HG03342 (cell line): ENCODE data around the gene ERCC1.
"Not testable (repeated sequence)": the region's sequence is repeated elsewhere in the genome, so short reads cannot be mapped to it uniquely, and the experiment has no call there.

Source experiments
- ATAC-seq: cut with Tn5 transposase; IDR thresholded peaks from one replicate; pipeline ENCODE4 v1.9.1; 2021; ENCODE audit warnings: mild to moderate bottlenecking, moderate library complexity; ENCODE audit not compliant: unreplicated experiment

Gene ERCC1

DNA sequence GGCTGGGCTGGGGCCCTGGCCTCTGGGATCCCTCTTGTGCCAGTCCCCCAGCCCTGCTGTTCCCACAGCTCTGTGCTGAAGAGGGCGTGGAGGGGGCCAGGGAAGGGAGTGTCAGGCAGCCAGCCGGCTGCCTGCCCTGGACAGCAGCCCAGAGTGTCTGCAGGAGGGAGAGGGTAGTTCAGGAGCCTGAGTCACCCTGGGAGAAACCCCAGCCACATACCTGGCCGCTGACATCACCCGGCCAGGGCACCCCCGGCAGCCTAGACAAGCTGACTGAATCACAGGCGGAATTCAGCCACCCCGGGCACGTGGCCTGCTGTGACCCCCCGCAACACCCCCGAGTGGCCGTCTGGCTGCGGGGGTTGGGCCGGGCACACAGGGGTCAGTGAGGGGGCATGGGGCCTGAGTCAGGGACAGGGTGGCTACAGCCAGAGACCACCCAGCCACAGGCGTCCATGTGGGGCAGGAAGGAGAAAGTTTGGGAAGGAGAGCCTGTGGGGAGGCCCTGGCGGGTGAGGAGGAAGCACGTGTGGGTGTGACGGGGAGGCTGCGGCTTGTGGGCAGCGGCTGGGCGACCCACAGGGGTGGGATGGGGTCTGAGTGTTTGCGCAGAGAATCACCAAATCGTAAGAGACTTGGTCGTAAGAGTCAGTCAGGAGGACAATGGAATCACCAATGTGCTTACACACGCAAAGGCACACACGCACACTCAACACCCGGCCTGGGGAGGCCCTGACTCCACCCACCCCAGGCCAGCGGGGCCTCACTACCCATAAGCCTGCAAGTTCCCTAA is 32.2 kb upstream of the ERCC1 start:
- ATAC-seq: no peak

DNA sequence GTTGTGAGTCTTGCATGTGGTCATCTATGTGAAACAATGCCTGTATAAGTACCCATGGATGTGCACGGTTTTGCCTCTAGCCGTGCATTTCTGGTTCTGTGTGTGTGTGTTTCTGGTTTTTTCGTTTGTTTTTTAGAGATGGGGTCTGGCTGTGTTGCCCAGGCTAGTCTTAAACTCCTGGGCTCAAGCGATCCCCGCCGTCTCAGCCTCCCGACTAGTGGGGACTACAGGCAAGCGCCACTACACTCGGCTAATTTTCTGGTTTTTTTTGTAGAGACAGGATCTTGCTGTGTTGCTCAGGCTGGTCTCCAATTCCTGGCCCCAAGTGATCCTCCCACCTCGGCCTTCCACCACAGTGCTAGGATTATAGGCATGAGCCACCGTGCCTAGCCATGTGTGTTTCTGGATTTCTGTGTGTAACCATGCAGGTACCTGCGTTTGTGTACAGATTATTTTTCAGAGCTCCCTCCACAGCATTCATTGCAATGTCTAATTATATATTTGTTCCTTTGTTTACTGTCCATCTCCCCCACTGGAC is 28.2 kb upstream of the ERCC1 start:
- no peak for ATAC-seq

DNA sequence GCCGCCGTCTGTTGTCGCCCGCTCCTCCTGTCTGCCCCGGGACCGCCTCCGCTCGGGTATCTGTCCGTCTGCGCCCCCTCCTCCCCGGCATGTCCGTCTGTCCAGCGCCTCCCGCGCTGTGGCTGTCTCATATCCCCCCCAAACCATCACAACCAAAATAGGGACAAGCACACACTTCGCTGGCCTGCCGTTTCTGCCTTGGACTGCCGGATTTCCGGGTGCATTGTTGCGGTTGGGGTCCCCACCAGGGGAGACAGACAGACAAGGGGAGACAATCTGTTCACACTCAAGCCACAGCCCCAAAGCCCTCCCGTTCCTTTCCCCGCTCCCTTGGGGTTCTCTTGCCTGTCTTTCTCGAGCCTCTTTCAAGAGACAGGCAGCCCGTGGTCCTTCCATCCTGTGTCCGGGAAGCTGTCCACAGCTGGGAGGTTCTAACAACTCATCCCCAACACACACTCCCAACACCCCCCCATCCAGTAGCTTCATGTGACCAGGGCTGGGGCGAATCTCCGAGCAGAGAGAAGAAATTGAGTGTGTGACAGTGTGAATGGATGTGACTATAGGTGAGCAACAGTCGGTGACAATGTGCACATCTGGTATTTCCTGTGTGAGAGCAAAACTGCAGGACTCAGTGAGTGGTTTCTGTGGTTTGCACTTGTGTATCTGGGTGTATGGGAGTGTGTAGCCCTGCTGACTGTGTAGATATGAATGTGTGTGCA is 27.6 kb upstream of the ERCC1 start:
- ATAC-seq: no peak

DNA sequence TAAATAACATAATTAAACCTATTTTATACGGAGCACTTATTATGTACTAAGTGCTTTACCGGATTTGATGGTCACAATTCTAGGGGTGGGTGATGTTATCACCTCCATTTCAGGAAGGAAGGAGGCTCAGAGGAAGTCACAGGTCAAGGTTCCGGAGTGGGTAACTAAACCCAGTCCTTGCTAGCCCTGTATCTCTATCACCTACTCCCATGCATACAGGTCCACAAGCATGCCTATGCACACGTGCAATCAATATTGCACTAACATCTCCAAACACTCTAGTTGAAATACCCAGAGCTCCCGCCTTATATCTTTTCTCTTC is 26.3 kb upstream of the ERCC1 start:
- no peak for ATAC-seq

DNA sequence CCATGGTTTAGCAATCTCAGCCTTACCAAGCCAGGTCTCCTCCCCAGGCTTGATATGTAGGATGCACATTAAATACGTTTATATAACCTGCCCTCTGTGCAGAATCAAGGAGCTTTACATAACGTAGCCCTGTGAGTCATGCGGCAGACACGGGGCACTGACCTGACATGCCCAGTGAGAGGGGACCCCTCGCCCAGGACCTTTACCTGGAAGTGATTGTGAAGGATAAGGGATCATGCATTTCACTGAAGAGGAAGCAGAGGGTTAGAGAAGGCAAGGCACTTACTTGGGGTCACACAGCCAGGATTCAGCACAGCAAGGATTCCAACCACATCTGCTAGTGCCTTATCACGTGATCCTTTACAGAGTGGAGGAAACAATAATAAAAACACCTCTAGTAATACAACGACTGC is 25.2 kb upstream of the ERCC1 start:
- ATAC-seq: no peak

DNA sequence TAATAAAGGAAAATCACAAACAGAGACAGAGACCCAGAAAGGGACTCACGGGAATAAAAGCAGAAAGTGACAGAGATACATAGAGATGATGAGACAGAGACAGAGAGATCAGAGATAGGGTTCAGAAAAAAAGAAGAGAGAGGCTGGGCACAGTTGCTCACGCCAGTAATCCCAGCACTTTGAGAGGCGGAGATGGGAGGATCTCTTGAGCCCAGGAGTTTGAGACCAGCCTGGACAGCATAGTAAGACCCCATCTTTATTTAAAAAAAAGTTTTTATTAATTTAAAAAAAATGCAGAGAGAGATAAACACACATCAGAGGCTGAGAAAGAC is 24.7 kb upstream of the ERCC1 start:
- no peak for ATAC-seq

DNA sequence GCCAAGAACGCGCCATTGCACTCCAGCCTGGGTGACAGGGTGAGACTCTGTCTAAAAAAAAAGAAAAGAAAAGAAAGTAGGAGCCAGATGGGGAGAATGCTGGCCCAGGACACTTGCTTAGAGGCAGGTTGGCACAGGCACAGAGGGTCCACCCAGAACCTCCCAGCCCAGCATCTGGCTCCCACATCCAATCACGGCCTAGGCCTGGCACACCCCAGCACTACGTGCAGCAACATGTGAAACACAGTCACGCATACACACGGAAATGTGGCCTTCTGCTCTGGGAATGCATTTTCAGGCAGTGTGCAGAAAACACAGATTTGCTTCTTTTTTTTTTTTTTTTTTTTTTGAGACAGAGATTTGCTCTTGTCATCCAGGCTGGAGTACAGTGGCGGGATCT is 23.2 kb upstream of the ERCC1 start:
- ATAC-seq: no peak

DNA sequence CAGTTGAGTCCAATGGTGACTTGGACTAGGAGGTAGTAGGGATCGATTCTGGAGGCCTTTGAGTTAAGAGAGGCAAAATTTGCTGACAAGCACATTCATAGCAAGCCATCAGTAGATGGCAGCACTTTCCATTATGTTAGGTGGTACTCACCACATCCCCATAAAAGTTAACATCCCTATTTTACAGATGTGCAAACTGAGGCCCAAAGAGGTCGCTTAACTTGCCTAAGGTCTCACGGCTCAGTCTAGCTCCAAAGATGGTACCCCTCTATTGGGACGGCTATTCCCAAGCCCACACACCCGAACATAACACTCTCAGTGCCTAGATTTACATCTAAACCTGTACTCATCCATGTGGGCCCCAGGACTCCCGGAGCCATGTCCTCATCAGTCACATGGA is 22.6 kb upstream of the ERCC1 start:
- no peak for ATAC-seq

DNA sequence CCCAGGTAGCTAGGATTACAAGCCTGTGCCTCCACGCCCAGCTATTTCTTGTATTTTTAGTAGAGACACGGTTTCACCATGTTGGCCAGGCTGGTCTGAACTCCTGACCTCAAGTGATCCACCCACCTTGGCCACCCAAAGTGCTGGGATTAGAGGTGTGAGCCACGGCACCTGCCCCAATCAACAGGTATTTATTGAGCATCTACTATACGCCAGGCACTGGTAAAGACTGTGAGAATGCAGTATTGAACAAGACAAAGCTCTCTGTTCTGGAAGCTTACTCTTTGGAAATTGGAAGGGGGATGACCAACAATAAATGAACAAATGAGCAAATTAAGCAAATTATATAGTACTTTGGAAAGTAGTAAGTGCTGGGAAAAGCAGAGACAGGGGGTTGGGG is 21.4 kb upstream of the ERCC1 start:
- no peak for ATAC-seq

DNA sequence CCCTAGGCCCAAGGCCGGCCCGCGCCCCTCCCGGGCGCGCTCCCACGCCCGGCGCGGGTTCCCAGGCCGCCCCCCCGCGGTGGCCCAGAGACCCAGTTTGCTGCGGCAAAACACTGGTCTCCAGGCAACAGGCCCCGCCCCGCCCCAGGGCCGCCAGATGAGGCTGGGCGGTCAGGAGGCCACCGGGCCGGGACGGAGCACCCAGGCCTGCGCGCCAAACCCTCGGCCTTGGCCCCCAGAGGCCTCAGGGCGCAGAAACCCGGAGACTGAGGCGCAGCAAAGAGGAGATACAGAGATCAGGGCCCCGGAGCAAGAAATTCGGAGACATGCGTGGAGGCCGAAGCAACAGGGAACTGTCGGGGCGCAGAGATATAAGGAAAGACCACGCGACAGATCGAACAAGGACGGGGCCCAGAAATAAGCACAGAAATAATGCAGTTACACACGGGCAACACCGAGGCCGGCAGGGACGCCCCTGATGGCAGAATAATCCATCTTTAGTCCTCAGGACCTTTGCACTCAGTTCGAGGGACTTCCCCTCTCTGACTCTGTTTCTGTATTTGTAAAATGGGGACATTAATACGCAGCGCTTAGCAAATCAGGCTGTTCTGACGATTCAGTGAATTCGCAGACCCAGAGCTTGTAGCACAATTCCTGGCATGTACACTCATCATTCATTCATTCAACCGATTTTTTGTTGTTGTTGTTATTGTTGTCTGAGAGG is 20.8 kb upstream of the ERCC1 start:
- peak; percentile 47 for ATAC-seq

DNA sequence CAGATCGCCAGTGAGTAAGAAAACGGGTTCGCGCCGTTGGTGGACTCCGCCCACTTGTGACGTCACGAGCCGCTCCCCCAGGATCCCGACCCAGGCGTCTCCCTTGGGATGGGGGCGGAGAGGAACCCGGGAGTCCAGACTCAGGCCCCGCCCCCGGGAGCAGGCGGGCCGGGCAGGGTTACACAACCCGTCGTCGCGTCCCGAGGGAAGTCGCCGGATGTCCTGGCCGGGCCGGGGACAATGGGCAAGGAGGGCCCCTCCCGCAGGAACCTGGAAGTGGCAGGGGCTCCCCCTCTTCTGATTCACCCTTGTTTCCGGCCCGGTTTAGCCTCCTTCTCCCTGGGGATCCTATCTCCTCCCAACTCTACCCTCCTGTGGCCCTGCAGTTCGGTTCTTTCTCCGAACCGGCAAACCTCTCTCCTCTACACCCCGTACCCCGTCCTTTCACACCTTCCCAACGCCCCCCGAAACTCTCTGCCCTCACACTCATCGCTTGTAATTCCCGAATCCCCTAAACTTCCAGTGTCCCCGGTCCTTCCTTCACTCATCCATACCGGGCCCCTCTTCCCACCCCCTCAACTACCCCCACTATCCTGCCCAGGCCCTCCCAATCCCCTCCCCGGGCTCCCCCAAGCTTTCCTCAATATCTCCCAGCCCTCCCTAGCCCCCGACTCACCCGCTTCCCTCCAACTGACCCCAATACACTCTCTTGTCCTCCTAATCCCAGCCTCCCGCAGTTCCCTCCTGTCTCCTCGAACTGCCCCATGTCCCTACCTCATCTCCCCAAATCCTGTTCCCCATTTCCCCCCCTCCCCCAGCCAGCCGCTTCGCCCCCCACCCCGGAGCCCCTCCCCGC is 20.0 kb upstream of the ERCC1 start:
- ATAC-seq: no peak

DNA sequence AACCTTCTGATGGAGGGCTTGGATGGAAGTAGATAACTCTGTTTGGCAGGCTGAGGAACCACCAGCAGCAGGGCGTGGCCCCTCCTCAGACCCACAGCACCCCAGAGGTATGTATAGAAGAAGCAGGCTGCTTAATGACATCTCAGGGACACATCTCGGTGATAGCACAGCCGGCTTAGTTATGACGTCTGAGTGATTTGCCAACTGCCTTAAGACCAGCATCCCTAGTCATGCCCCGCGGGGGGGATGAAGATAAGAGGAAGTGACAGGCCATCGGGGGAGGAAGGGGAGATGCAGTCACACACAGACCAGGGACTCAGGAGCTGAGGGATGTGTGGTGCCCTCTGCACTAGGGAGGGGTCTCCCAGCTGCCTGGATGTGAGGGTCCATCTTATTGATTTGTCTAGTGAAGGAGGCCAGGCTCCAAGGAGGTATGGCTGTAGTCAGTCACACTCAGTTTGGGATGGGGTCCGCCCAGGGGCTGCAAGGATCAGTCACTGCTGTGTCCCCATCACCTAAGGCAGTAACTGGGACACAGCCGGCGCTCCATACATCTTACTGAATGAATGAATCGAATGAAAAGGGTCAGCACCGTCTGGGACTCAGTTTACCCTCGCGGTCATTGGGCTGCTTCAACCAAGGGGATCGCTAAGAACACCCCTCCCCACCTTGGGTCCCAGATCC is 19.2 kb upstream of the ERCC1 start:
- ATAC-seq: no peak

DNA sequence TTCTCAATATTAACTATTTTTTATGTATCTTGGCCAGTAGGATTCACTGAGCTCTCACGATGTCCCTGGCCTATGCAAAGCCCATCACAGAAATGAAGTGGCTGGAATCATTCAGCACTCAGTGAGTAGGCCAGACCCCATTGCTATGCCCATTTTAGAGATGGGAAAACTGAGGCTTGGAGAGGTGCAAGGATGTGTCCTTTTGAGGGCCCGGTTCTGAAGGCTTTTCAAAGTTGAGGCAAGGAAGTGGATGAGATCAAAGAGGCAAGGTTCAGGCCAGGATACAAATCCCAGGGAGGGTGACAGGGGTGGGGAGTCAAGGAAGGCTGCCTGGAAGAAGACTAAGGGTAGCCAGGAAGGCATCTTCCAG is 18.7 kb upstream of the ERCC1 start:
- no peak for ATAC-seq

DNA sequence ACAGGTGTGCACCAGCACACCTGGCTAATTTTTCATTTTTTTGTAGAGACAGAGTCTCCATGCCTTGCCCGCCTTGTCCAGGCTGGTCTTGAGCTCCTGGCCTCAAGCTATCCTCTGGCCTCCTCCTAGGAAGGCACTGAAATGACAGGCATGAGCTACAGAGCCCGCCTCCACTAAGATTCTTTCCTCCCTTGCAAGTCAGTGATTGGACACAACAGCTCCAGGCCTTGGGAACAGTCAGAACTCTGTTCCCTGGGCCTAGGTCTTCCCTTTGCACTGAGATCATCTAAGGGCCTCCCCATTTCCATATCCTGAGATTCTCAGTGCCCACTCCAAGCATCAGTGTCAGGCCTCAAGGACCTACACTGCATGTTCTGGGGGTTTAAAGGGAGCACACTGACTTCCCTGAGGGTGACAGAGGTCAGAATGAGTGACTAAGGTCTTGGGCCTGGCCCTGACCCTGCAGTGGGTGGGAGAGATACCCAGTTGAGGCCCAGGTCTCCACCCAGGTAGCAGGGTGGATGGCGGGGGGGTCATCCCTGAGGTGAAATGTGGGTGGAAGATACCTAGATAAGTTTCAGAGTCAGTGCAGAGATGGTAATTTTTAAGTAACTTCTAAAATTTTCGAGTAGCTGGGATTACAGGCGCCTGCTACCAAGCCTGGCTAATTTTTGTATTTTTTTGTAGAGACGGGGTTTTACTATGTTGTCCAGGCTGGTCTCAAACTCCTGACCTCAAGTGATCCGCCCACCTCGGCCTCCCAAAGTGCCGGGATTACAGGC is 17.3 kb upstream of the ERCC1 start:
- ATAC-seq: no peak

DNA sequence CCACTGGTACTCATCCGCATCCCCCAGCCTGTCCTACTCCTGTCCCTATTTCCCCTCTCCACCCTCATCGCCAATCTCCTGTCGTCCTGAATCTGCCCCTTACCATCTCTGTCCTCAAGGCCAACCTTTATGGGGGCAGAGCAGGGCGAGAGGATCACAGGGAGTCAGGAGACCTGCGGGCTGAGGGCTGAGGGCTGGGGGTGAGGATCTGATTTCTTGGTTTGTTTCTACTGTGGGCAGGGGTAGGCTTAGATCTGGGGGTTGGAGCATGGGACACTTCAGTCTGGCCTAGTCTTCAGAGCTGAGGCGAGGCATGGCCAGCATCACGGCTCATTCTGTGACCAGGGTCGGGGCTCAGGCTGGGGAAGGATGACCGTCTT is 16.5 kb upstream of the ERCC1 start:
- ATAC-seq: no peak

DNA sequence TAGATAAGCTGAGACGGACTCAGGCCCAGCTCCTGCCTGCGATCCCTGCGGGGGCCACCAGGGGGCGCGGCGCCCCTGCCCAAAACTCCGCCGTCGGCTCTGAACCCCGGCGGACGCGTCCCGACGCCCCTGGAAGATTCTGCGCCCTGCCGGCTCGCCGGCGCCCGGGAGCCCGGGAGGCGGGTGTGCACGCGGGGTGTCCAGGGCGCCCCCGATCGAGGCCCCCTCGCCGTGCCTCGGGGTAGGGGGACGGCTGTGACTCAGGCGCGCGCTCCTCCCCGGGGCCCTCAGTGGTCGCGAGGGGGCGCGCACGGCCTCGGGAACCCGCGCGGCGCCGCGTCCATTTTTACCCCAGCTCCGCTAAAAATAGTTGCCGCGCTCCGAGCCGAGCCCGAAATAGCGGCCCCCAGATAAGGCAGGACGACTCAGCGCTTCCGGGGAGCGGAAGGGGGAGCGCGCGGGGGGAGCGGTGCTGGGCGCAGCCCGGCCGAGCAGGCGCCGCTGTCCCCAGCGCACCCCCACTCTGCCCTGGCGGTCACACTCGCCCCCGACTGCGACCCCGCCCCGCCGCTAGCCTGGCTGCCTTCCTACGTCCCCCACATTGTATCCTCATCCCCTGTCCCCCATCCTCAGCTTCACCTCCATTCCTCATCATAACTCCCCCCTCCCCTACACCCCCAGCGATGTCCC is 16.0 kb upstream of the ERCC1 start:
- peak; percentile 49 for ATAC-seq

DNA sequence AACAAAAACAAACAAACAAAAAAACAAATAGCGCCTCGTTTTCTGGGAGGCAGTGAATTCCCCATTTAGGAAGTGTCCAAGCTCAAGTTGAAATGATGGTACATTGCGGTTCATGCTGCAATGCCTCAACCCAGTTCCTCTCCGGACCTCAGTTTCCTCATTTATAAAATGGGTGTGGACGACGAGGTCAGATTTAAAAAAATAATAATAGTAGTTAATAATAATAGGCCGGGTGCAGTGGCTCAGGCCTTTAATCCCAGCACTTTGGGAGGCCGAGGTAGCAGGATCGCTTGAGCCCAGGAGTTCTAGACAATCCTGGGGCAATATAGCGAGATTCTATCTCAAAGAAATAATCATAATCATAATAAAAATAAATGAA is 15.5 kb upstream of the ERCC1 start:
- no peak for ATAC-seq

DNA sequence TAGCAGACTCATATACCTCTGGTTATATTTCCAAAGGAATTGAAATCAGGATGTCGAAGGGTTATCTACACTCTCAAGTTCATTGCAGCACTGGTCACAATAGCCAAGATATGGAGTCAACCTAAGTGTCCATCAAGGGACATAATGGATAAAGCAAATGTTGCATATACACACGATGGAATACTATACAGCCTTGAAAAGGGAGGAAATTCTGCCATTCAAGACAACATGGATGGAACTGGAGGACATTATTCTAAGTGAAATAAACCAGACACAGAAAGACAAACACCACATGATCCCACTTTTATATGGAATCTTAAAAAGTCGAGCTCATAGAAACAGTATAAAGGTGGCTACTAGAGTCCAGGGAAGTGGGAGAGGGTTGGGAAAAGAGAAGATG is 13.6 kb upstream of the ERCC1 start:
- ATAC-seq: no peak

DNA sequence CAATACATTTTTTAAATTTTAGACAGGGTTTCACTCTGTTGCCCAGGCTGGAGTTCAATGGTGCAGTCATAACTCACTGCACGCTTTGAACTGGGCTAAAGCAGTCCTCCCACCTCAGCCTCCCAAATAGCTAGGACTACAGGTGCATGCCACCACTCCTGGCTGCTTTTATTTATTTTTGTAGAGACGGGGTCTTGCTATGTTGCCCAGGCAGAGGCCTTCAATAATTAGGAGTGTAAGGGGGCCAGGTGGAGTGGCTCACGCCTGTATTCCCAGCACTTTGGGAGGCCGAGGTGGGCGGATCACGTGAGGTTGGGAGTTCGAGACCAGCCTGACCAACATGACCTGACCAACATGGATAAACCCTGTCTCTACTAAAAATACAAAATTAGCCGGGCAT is 8.8 kb upstream of the ERCC1 start:
- not testable (repeated sequence) for ATAC-seq
